HepG2 (cell line): ENCODE data around the gene SCGB1D2. TPM values are rescaled to one million over a fixed set of nuclear protein-coding genes. Genes with fewer than 3 reads are reported as not detected.
A peak's percentile ranks its signal among the peaks of the same experiment; 100 is the strongest.

Experiments used
- CCAR2 ChIP-seq: fragments of 200-400 bp; formaldehyde crosslinking; optimal IDR thresholded peaks from 2 replicates; pipeline ENCODE3; 2018; ENCODE audit warnings: low read depth, mild to moderate bottlenecking, low read length, moderate library complexity
- ETV5 ChIP-seq: IDR thresholded peaks from 2 replicates; pipeline ENCODE4 v1.6.1; 2018; ENCODE audit warnings: missing biosample characterization, missing genetic modification reagents, inconsistent platforms, borderline replicate concordance
- FUBP1 ChIP-seq: sonication (generic); formaldehyde crosslinking; IDR thresholded peaks from 2 replicates; pipeline ENCODE4 v1.5.1; 2020; ENCODE audit warnings: missing genetic modification reagents, mild to moderate bottlenecking, borderline replicate concordance
- HDAC2 ChIP-seq: sonication (generic); formaldehyde crosslinking; IDR thresholded peaks from 2 replicates; pipeline ENCODE4 v1.4.0; 2020; ENCODE audit warnings: missing genetic modification reagents
- STAG1 ChIP-seq: sonication (generic); formaldehyde crosslinking; IDR thresholded peaks from 2 replicates; pipeline ENCODE4 v1.4.0; 2020; ENCODE audit warnings: missing genetic modification reagents
- ZC3H4 ChIP-seq: sonication (generic); formaldehyde crosslinking; IDR thresholded peaks from 2 replicates; pipeline ENCODE4 v1.4.0; 2020; ENCODE audit warnings: missing genetic modification reagents, borderline replicate concordance
- ZGPAT ChIP-seq: IDR thresholded peaks from 2 replicates; pipeline ENCODE4 v1.6.1; 2016; ENCODE audit warnings: mild to moderate bottlenecking
- ZMYM4 ChIP-seq: sonication (generic); formaldehyde crosslinking; IDR thresholded peaks from 2 replicates; pipeline ENCODE4 v1.8.1; 2023; ENCODE audit warnings: mild to moderate bottlenecking, missing genetic modification reagents
- ZNF124 ChIP-seq: sonication (generic); formaldehyde crosslinking; IDR thresholded peaks from 2 replicates; pipeline ENCODE4 v1.4.0; 2020; ENCODE audit warnings: missing genetic modification reagents
- ZNF574 ChIP-seq: sonication (generic); formaldehyde crosslinking; IDR thresholded peaks from 2 replicates; pipeline ENCODE4 v1.4.0; 2020; ENCODE audit warnings: missing genetic modification reagents
- ZNF800 ChIP-seq: sonication (generic); formaldehyde crosslinking; IDR thresholded peaks from 2 replicates; pipeline ENCODE4 v1.4.0; 2020; ENCODE audit warnings: missing genetic modification reagents
- polyA plus RNA-seq, 8 experiments: library from polyadenylated mRNA; depleted of rRNA in 3 of 8; stranded (reverse) in 7 of 8; unstranded in 1 of 8; fragments of >200 nt; fragmentation: Illumina TruSeq in 4 of 8; extraction: Trizol in 4 of 8; gene quantifications; 2 replicates each; pipeline versions ENCODE4 v1.2.1 to v1.2.3, GENCODE V29; 2011 to 2016; ENCODE audit warnings: low read depth in 4 of 8, missing spikeins in 1 of 8, mixed read lengths in 1 of 8; ENCODE audit not compliant: insufficient read depth in 1 of 8
- total RNA-seq, 5 experiments: library from RNA; depleted of rRNA; stranded (reverse); fragments of >200 nt; fragmentation: Illumina TruSeq; extraction: Trizol; gene quantifications; 2 replicates each; pipeline ENCODE4 v1.2.3, GENCODE V29; 2016; ENCODE audit warnings: low read depth in 1 of 5
- TF ChIP-seq, protein P1 (sequence below): sonication (generic); formaldehyde crosslinking; IDR thresholded peaks from 2 replicates; pipeline ENCODE4 v1.4.0; 2020; ENCODE audit warnings: missing genetic modification reagents

Gene SCGB1D2
- total and polyA plus RNA-seq, 2 of the 13 experiments (the other 11 are each of a cell fraction or from before 2014, with no cell fraction given): not detected

- TF ChIP-seq CCAR2 (no peak), STAG1 (CRISPR knock-in tag) (peak; percentile 77), ZC3H4 (no peak), ZMYM4 (CRISPR knock-in tag) (no peak), ETV5 (CRISPR knock-in tag) (peak; percentile 31; the same call in 1 of the 2 replicates), HDAC2 (peak; percentile 75), FUBP1 (no peak), ZNF574 (CRISPR knock-in tag) (peak; percentile 60), ZGPAT (CRISPR knock-in tag) (peak; percentile 56; the same call in 1 of the 2 replicates), ZNF800 (CRISPR knock-in tag) (0 out of 2 replicates have a peak, but pooled peaks have one; percentile 48), ZNF124 (CRISPR knock-in tag) (0 out of 2 replicates have a peak, but pooled peaks have one; percentile 31)
- TF ChIP-seq, protein P1, sequence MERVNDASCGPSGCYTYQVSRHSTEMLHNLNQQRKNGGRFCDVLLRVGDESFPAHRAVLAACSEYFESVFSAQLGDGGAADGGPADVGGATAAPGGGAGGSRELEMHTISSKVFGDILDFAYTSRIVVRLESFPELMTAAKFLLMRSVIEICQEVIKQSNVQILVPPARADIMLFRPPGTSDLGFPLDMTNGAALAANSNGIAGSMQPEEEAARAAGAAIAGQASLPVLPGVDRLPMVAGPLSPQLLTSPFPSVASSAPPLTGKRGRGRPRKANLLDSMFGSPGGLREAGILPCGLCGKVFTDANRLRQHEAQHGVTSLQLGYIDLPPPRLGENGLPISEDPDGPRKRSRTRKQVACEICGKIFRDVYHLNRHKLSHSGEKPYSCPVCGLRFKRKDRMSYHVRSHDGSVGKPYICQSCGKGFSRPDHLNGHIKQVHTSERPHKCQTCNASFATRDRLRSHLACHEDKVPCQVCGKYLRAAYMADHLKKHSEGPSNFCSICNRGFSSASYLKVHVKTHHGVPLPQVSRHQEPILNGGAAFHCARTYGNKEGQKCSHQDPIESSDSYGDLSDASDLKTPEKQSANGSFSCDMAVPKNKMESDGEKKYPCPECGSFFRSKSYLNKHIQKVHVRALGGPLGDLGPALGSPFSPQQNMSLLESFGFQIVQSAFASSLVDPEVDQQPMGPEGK: 0 out of 2 replicates have a peak, but pooled peaks have one; percentile 21
Observed at GRCh38 chr11:62245271-62245753, 3.3 kb downstream of the SCGB1D2 start (continued).
